GM12865 (cell line): Measurements from ENCODE around the gene ZDHHC8.

ENCODE experiments used
- DNase-seq: peaks from one replicate; pipeline ENCODE4 v3.0.0; 2010; ENCODE audit warnings: low read depth
- H3K4me3 ChIP-seq: 2 replicates; pipeline ENCODE4 v1.5.1; 2011; ENCODE audit warnings: mild to moderate bottlenecking, low read depth, low read length, control low read depth
- TF ChIP-seq, protein P1 (sequence below): IDR thresholded peaks from 2 replicates; pipeline ENCODE4 v1.5.1; 2011; ENCODE audit warnings: low read length, control low read depth, low read depth, inconsistent platforms; ENCODE audit not compliant: insufficient read depth; ENCODE audit errors: missing control alignments

Gene ZDHHC8

GRCh38 chr22:20186871-20187546, 55.4 kb downstream of the ZDHHC8 start:
- TF ChIP-seq, protein P1, sequence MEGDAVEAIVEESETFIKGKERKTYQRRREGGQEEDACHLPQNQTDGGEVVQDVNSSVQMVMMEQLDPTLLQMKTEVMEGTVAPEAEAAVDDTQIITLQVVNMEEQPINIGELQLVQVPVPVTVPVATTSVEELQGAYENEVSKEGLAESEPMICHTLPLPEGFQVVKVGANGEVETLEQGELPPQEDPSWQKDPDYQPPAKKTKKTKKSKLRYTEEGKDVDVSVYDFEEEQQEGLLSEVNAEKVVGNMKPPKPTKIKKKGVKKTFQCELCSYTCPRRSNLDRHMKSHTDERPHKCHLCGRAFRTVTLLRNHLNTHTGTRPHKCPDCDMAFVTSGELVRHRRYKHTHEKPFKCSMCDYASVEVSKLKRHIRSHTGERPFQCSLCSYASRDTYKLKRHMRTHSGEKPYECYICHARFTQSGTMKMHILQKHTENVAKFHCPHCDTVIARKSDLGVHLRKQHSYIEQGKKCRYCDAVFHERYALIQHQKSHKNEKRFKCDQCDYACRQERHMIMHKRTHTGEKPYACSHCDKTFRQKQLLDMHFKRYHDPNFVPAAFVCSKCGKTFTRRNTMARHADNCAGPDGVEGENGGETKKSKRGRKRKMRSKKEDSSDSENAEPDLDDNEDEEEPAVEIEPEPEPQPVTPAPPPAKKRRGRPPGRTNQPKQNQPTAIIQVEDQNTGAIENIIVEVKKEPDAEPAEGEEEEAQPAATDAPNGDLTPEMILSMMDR: no peak
- no peak for DNase-seq

DNA sequence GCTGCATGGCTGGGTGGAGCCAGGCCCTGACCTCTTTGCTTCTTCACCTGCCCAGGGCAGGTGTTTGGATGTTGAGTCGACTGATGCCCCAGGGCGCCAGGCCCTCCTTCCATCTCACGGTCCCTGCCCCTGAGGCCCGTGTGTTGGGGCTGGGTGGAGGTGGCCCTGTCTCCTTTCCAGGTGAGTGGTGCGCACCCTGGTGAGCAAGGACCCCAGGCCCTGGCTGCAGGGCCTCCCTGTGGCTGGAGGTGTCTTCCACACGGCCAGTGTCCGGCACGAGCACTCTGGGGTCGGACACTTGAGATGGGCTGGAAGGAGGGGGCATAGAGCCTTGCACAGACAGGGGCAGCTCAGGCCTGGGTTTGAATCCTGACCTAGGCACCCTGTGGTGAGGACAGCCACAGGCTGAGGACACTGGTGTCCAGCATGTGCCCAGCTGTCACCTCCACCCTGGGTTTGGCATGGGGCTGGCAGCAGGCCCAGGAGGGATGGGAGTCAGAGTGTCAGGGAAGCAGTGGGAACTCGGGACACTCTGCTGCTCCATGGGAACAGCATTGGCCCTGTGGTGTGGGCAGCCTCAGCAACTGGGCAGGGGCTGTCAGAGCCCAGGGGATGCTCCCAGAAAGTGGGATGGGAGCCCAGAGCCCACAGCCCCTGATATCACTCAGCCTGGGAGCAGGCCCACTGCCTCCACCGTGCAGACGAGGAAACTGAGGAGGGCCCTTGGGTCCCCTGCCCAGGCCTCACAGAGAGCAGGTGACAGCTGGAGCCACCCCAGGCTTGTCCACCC, 56.4 kb downstream of the ZDHHC8 start:
- TF ChIP-seq, protein P1: no peak
- no peak overlapping the region for H3K4me3 ChIP-seq
- DNase-seq: no peak

More at GRCh38 chr22:20186871-20187546, 55.4 kb downstream of the ZDHHC8 start:
- H3K4me3 ChIP-seq: no peak overlapping the region

- no peak for DNase-seq
- TF ChIP-seq, protein P1: no peak
- no peak overlapping the region for H3K4me3 ChIP-seq
These were observed 56.9 kb downstream of the ZDHHC8 start for GRCh38 chr22:20188567-20188877.

DNA sequence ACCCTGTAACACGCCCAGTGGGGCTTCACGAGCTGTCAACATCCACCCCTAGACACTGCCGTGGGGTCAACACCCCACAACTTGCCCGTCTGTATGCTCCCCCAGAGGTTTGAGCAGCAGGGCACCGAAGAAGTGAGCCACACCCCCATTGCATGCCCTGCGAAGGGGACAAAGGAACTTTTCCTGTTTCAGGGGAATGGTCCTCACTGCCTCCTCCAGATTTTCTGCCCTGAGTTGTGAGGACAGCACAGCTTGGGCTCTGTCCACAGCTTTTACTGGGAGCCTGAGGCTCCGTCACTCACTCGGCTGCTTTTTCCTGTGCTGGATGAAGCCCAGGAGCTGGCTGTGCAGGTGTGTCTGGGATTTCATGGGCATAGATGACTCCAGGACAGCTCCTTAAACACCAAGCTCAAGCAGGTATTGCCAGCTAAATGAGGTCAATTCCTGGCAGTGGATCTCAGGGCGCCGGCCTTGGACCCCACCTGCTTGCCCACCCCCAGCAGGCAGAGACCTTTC, 59.5 kb downstream of the ZDHHC8 start:
- no peak for DNase-seq
- no peak overlapping the region for H3K4me3 ChIP-seq
- TF ChIP-seq, protein P1: no peak

GRCh38 chr22:20191803-20192202, 60.2 kb downstream of the ZDHHC8 start:
- TF ChIP-seq, protein P1: no peak
- H3K4me3 ChIP-seq: no peak overlapping the region
- DNase-seq: no peak

DNA sequence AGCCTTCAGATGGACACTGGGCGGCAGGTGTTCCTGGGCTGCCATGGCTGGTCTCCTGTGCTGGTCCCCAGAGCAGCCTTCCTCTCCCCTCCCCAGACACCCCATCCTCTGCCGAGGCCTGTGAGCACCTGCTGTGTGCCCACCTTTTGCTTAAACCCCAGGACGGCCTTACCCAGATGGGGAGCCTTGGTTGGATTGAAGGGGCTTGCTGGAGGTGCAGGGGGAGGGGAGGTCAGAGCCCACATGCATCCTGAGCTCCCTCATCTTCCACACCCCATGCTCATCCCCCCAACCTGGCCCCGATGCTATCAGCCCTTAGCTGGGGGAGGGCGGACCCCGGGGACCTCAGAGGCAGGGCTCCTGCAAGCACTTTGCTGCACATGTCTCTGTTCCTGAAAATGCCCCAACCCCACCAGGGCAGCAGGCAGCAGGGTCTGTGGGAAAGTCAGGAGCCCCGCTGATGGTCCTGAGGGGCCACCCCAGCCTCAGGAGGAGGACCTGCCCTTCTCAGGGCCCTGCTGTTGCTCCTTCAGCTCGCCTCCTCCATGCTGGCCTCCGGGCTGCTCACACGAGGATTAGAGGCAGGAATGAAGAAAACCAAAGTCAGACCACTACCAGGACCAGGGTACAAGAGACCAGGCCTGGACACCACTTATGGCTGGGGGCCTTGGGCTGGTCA, 60.8 kb downstream of the ZDHHC8 start:
- H3K4me3 ChIP-seq: no peak overlapping the region
- no peak for DNase-seq
- TF ChIP-seq, protein P1: no peak
